Trophoblast cell (in vitro differentiated cells and primary cell): ENCODE results near the gene NATD1.

Source experiments
- DNase-seq, 2 donors: peaks; one replicate each; pipeline ENCODE4 v3.0.0-alpha.2; 2016
- H2AFZ ChIP-seq: 2 replicates; pipeline ENCODE4 v1.6.1; 2013; ENCODE audit warnings: low read length, moderate library complexity, mild to moderate bottlenecking; ENCODE audit not compliant: insufficient read depth, poor library complexity
- H2AK5ac ChIP-seq: 2 replicates; pipeline ENCODE4 v1.6.1; 2013; ENCODE audit warnings: mild to moderate bottlenecking, low read length
- H2BK120ac ChIP-seq: 2 replicates; pipeline ENCODE4 v1.6.1; 2013; ENCODE audit warnings: low read length, mild to moderate bottlenecking, moderate library complexity; ENCODE audit not compliant: insufficient read depth, poor library complexity
- H2BK12ac ChIP-seq: 2 replicates; pipeline ENCODE4 v1.6.1; 2013; ENCODE audit warnings: mild to moderate bottlenecking, low read length, moderate library complexity
- H2BK5ac ChIP-seq: 2 replicates; pipeline ENCODE4 v1.6.1; 2013; ENCODE audit warnings: low read length, low read depth, moderate library complexity, mild to moderate bottlenecking; ENCODE audit not compliant: poor library complexity
- H3K14ac ChIP-seq: 2 replicates; pipeline ENCODE4 v1.6.1; 2013; ENCODE audit warnings: mild to moderate bottlenecking, low read length
- H3K18ac ChIP-seq: 2 replicates; pipeline ENCODE4 v1.6.1; 2013; ENCODE audit warnings: mild to moderate bottlenecking, low read length
- H3K23ac ChIP-seq: 2 replicates; pipeline ENCODE4 v1.6.1; 2013; ENCODE audit warnings: low read length
- H3K27ac ChIP-seq: 2 replicates; pipeline ENCODE4 v1.5.1; 2013; ENCODE audit warnings: low read depth, mild to moderate bottlenecking, inconsistent platforms, low read length, moderate library complexity
- H3K27me3 ChIP-seq: 2 replicates; pipeline ENCODE4 v1.6.1; 2013; ENCODE audit warnings: inconsistent platforms, mild to moderate bottlenecking, low read length, moderate library complexity; ENCODE audit not compliant: insufficient read depth
- H3K36me3 ChIP-seq, 2 experiments: 1 replicate in 1 of 2; 2 replicates in 1 of 2; pipeline ENCODE4 v1.6.1; 2013; ENCODE audit warnings: low read length in 2 of 2, mild to moderate bottlenecking in 2 of 2, moderate library complexity in 1 of 2; ENCODE audit not compliant: insufficient read depth in 2 of 2, control insufficient read depth in 1 of 2
- H3K4ac ChIP-seq: 2 replicates; pipeline ENCODE4 v1.6.1; 2013; ENCODE audit warnings: low read depth, mild to moderate bottlenecking, low read length, moderate library complexity
- H3K4me1 ChIP-seq, 2 experiments: 1 replicate in 1 of 2; 2 replicates in 1 of 2; pipeline ENCODE4 v1.6.1; 2013; ENCODE audit warnings: low read length in 2 of 2, mild to moderate bottlenecking in 2 of 2, moderate library complexity in 1 of 2; ENCODE audit not compliant: insufficient read depth in 2 of 2, control insufficient read depth in 1 of 2
- H3K4me2 ChIP-seq: 2 replicates; pipeline ENCODE4 v1.6.1; 2013; ENCODE audit warnings: inconsistent platforms, mild to moderate bottlenecking, low read length, moderate library complexity
- H3K4me3 ChIP-seq: 2 replicates; pipeline ENCODE4 v1.5.1; 2013; ENCODE audit warnings: mild to moderate bottlenecking, low read depth, low read length, inconsistent platforms
- H3K79me1 ChIP-seq: one replicate; pipeline ENCODE4 v1.6.1; 2013; ENCODE audit warnings: low read length
- H3K79me2 ChIP-seq: 2 replicates; pipeline ENCODE4 v1.6.1; 2013; ENCODE audit warnings: low read length, mild to moderate bottlenecking; ENCODE audit not compliant: control insufficient read depth, insufficient read depth, poor library complexity
- H3K9ac ChIP-seq: 2 replicates; pipeline ENCODE4 v1.6.1; 2013; ENCODE audit warnings: mild to moderate bottlenecking, low read length
- H3K9me3 ChIP-seq: 2 replicates; pipeline ENCODE4 v1.6.1; 2013; ENCODE audit warnings: low read depth, mild to moderate bottlenecking, control low read depth, inconsistent platforms, low read length; ENCODE audit not compliant: insufficient read depth
- H4K12ac ChIP-seq: 2 replicates; pipeline ENCODE4 v1.6.1; 2013; ENCODE audit warnings: low read depth, mild to moderate bottlenecking, low read length, moderate library complexity
- H4K8ac ChIP-seq: 2 replicates; pipeline ENCODE4 v1.6.1; 2013; ENCODE audit warnings: low read depth, mild to moderate bottlenecking, low read length, moderate library complexity
- H4K91ac ChIP-seq: one replicate; pipeline ENCODE4 v1.6.1; 2013; ENCODE audit warnings: low read depth, mild to moderate bottlenecking, low read length, moderate library complexity
- WGBS: extraction: QIAGEN DNeasy Blood & Tissue Kit; methylation state at CpG from one replicate; pipeline ENCODE4 v1.1.7; 2013; ENCODE audit warnings: missing lambda C conversion rate; ENCODE audit not compliant: insufficient read length, insufficient coverage; ENCODE audit errors: extremely low coverage; 5-methylcytosine and 5-hydroxymethylcytosine counted together

NATD1 gene

GRCh38 chr17:21277332-21277731 lies 24.1 kb upstream of the NATD1 start:
- Histone ChIP-seq H3K36me3 (no peaks in the 10 kb centered on the region), H3K9me3 (no peaks in the 10 kb centered on the region), H3K4me1 (peaks cover 5% of the 10 kb centered on the region in 2 experiments), H2BK12ac (no peak overlapping the region), H3K4ac (no peak overlapping the region), H3K79me1 (peaks cover 4% of the 10 kb centered on the region), H2BK5ac (no peak overlapping the region), H2AK5ac (no peak overlapping the region), H3K9ac (no peak overlapping the region), H4K8ac (no peak overlapping the region), H3K23ac (no peak overlapping the region), H3K79me2 (peaks cover 3% of the 10 kb centered on the region), H4K91ac (no peak overlapping the region), H3K14ac (no peak overlapping the region), H3K27me3 (no peaks in the 10 kb centered on the region), H3K18ac (no peak overlapping the region), H2BK120ac (no peak overlapping the region), H3K4me3 (no peak overlapping the region), H4K12ac (no peak overlapping the region), H3K27ac (no peak overlapping the region), H2AFZ (no peak overlapping the region), H3K4me2 (no peak overlapping the region)
- no CpG with 5 or more reads among the region's 3 CpGs for WGBS
- DNase-seq: no peak

- Histone ChIP-seq H2AK5ac (no peak overlapping the region), H3K18ac (no peak overlapping the region), H3K4me1 (peaks cover 5% of the 10 kb centered on the region in 2 experiments), H3K9me3 (no peaks in the 10 kb centered on the region), H4K12ac (no peak overlapping the region), H3K9ac (no peak overlapping the region), H3K4me2 (peak overlapping the region; percentile 71), H3K27me3 (no peaks in the 10 kb centered on the region), H3K79me2 (peaks cover 3% of the 10 kb centered on the region), H2BK5ac (no peak overlapping the region), H3K14ac (no peak overlapping the region), H3K23ac (no peak overlapping the region), H2BK120ac (no peak overlapping the region), H4K8ac (no peak overlapping the region), H3K79me1 (peaks cover 4% of the 10 kb centered on the region), H3K4me3 (peak overlapping the region; percentile 42), H2BK12ac (no peak overlapping the region), H3K27ac (no peak overlapping the region), H4K91ac (no peak overlapping the region), H3K36me3 (no peaks in the 10 kb centered on the region), H2AFZ (no peak overlapping the region), H3K4ac (no peak overlapping the region)
- WGBS: no CpG with 5 or more reads among the region's 17 CpGs
- no peak for DNase-seq
These were observed 23.0 kb upstream of the NATD1 start for GRCh38 chr17:21276264-21276588.

GRCh38 chr17:21275579-21276263 lies 22.5 kb upstream of the NATD1 start:
- peaks cover 3% of the 10 kb centered on the region for H3K79me2 ChIP-seq
- no peaks in the 10 kb centered on the region for H3K36me3 ChIP-seq
- H2BK12ac ChIP-seq: no peak overlapping the region
- H3K4ac ChIP-seq: no peak overlapping the region
- peaks cover 4% of the 10 kb centered on the region for H3K79me1 ChIP-seq
- no peak overlapping the region for H2BK5ac ChIP-seq
- H3K23ac ChIP-seq: no peak overlapping the region
- H3K14ac ChIP-seq: peak overlapping the region; percentile 85
- peaks cover 5% of the 10 kb centered on the region in 2 experiments for H3K4me1 ChIP-seq
- H3K9ac ChIP-seq: peak overlapping the region; percentile 1
- peak overlapping the region; percentile 89 for H3K18ac ChIP-seq
- peak overlapping the region; percentile 71 for H3K4me2 ChIP-seq
- peak overlapping the region; percentile 74 for H3K4me3 ChIP-seq
- peak; percentile 83 to 90 for DNase-seq
- no peak overlapping the region for H3K27ac ChIP-seq
- H2BK120ac ChIP-seq: peak overlapping the region; percentile 48
- no peaks in the 10 kb centered on the region for H3K9me3 ChIP-seq
- peak overlapping the region; percentile 61 for H4K12ac ChIP-seq
- WGBS: no CpG with 5 or more reads among the region's 52 CpGs
- H4K8ac ChIP-seq: peak overlapping the region; percentile 98
- no peaks in the 10 kb centered on the region for H3K27me3 ChIP-seq
- peak overlapping the region; percentile 93 for H2AFZ ChIP-seq
- peak overlapping the region; percentile 63 for H4K91ac ChIP-seq
- no peak overlapping the region for H2AK5ac ChIP-seq

- Histone ChIP-seq H4K12ac (peak overlapping the region; percentile 61), H2BK5ac (no peak overlapping the region), H3K36me3 (no peaks in the 10 kb centered on the region), H2BK120ac (peak overlapping the region; percentile 48), H3K14ac (peak overlapping the region; percentile 85), H3K9me3 (no peaks in the 10 kb centered on the region), H3K23ac (no peak overlapping the region), H3K4ac (no peak overlapping the region), H2AK5ac (no peak overlapping the region), H3K18ac (peak overlapping the region; percentile 89), H3K79me1 (peaks cover 4% of the 10 kb centered on the region), H2AFZ (peak overlapping the region; percentile 93), H3K79me2 (peaks cover 3% of the 10 kb centered on the region), H3K9ac (peak overlapping the region; percentile 1), H3K4me1 (peaks cover 5% of the 10 kb centered on the region in 2 experiments), H4K8ac (peak overlapping the region; percentile 98), H2BK12ac (no peak overlapping the region), H3K27ac (no peak overlapping the region), H3K27me3 (no peaks in the 10 kb centered on the region), H4K91ac (peak overlapping the region; percentile 63), H3K4me3 (peak overlapping the region; percentile 74), H3K4me2 (peak overlapping the region; percentile 71)
- WGBS: no CpG with 5 or more reads among the region's 20 CpGs
- DNase-seq: no peak
These were observed 21.9 kb upstream of the NATD1 start for GRCh38 chr17:21275047-21275578.
